DMS114 treated with DMSO at 0.1 percent for 48 hours (cell line): ENCODE measurements around the gene PRMT5.

ENCODE experiments used
- DNase-seq: peaks from one replicate; lab custom pipeline; 2025; ENCODE audit not compliant: unreplicated experiment; lab: John Stamatoyannopoulos, UW

The PRMT5 gene

DNA sequence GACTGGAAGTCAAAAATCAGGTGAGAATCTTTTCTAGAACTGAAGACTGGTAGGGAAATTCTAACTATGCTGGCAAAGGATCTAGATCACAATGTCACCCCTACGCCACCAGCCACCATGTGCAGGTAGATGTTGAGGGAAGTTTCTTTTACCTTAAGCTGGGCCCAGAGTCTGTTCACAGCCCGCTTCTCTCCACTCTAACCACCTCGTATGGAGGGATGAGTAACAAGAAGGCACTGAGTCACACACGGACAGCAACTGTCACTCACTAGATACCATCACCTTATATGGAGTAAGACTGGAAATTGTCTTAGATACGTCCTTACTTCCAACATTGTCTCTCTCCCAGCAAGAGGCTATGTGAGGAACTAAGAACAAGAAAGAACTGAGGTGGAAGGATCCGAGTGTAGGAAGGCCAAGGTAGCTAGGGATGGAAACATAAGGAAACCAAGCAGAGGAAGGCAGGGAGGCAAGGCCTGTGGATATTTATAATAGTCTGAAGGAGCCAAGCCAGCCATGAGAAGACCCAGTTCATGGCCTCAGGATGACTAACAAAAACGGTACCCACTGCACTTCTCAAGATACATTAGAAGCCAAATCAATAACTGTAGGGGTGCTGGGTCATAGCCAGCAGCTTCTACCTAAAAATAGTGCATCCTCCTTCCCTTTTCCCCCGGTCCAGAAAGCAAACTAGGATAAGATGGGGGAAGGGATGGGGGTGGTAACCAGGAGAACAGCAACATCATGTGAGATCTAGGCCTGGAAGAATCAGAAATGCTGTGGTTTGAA, 30.7 kb downstream of the PRMT5 start:
- no peak for DNase-seq

DNA sequence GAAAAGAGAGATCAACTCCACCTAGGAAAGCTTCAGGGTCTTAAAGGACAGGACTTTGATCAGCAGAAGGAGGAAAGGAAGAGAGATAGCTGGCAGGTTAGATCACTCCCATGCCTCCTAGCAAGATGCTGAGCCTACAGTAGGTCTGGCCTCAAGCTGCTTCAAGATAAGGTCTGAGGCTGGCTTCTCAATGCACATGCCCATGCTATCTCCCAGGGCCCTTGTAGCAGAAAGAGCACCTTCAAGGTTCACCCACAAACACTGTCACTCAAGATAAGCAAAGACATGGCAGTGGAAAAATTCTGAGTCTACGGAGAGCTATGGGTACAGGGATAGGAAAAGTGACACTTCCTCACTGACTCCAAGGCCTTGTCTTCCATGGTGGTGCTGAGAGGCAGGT, 31.8 kb downstream of the PRMT5 start:
- DNase-seq: no peak

DNA sequence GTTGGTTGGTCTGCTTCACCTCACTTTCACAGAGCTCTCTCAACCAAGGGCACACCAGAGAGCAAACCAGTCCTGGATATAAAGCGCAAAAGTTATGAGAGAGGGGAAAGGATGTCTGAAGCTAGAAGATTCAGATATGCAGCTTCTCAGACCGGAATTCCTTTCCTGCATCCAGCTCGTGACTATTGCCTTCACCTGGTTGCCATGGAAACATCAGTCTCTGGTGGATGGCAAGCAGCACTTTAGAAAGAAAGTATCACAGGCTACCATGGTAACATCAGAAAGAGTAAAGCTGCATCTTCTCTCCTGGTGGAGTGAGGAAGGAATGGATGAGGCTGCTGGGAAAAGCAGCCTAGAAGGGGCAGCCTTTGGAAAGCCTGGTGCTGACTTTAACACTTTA, 32.4 kb downstream of the PRMT5 start:
- DNase-seq: no peak

DNA sequence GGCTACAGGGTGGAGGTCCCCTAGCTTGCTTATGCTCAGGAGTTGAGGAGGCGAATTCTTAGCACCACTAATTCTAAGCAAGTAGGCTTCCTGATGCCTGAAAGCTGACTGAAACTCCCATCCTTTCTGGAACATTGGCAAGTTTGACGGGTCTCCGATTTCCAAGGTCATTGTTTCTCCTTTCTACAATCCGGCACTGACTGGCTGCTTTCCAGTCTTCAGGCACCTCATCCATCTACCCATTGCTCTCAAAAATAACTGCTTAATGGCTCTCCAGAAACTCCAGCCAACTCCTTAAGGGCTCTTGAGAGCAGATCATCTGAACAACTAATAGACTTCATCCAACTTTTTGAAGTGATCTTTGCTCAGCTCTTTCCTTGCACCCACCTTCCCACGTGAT, 32.8 kb downstream of the PRMT5 start:
- no peak for DNase-seq

DNA sequence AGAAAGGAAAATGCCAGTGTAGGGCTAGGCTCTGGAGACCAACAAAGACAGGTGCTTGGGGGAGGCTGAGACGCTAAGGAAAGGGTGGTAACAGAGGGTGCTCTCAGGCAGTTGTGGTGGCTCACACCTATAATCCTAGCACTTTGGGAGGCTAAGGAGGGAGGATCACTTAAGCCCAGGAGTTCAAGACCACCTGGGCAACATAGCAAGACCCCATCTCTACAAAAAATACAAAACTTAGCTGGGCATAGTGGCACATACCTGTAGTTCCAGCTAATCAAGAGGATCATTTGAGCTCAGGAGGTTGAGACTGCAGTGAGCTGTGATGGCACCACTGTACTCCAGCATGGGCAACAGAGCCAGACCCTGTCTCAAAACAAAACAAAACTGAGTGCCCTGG, 33.8 kb downstream of the PRMT5 start:
- DNase-seq: no peak

DNA sequence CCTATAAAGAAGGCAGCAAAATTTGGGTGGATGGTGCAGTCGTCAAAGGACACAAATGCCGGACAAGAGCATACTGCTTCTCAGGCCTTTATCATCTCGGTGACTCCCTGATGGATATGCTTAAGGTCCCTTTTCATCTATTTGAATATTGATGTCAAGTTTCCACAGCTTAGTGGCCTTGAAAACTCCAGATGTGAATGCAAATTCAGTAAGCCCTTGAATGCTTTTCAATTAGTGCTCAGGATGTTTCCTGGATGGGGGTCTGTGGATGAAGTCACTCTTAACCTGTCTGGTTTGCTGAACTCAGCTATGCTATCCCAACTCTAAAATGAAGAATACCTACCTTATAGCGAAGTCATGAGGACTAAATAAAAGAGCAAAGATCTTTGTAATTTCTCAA, 35.5 kb downstream of the PRMT5 start:
- no peak for DNase-seq

DNA sequence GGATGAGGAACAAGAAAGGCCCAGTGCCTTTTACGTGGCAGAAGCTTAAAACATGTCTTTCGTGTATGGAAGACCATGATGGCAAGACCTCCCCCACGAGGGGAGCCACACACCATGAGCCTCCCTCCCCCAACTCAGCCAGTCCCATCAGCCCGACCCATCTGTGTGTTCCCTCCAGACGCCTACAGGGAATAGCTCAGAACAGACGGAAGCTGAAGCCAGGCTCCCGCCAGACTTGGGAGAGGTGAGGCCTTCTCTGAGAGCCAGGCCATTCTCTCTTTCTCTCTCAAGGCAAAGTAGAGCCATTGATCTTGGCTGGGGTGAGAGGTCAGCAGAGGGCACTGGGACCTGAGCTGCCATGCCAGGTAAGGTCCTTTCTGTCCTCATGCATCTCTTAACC, 36.7 kb downstream of the PRMT5 start:
- no peak for DNase-seq

DNA sequence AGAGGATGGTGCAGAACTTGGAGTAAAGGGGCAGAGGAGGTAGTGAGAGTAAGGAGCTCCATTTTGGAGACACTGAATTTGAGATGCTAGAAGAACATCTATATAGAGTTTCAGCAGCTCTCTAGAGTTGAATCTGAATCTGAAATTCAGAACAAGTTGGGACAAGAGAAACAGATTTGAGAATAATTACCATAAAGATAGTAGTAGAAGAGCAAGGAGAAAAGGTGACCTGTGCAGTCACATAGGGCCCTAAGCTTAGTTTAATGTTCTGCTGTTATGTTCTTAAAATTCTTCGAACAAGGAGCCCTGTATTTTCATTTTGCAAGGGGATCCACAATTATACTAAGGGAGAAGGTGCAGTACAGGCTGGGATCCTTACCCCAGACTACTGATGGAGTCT, 38.8 kb downstream of the PRMT5 start:
- DNase-seq: no peak

DNA sequence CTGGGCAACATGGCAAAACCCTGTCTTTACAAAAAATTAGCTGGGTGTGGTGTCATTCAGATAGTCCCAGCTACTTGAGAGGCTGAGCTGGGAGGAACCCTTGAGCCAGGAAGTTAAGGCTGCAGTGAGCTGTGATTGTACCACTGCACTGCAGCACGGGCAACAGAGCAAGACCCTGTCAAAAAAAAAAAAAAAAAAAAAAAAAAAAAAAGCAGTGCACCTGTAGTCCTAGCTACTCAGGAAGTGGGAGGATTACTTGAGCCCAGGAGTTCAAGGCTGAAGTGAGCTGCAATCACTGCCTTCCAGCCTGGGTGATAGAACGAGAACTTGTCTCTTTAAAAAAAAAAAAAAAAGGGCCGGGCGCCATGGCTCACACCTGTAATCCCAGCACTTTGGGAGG, 40.5 kb downstream of the PRMT5 start:
- no peak for DNase-seq

DNA sequence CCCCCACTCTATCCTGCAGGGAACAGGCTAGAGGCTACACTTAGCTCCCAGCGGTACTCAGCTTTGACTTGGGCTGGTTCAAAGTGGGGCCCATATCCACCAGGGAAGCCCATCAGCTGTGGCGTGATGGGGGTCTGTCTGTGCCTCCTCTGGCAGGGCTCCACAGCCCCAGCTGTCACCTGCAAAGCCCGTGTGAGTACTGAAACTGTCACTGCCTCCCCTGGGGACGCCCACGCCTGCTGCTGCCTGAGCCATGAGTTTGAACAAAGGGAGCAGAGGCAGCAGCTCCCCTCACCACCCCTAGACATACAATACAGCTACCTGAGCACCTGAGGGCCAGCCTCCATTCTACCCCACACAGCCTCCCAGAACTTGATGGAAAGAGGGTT, 41.2 kb downstream of the PRMT5 start:
- DNase-seq: no peak

DNA sequence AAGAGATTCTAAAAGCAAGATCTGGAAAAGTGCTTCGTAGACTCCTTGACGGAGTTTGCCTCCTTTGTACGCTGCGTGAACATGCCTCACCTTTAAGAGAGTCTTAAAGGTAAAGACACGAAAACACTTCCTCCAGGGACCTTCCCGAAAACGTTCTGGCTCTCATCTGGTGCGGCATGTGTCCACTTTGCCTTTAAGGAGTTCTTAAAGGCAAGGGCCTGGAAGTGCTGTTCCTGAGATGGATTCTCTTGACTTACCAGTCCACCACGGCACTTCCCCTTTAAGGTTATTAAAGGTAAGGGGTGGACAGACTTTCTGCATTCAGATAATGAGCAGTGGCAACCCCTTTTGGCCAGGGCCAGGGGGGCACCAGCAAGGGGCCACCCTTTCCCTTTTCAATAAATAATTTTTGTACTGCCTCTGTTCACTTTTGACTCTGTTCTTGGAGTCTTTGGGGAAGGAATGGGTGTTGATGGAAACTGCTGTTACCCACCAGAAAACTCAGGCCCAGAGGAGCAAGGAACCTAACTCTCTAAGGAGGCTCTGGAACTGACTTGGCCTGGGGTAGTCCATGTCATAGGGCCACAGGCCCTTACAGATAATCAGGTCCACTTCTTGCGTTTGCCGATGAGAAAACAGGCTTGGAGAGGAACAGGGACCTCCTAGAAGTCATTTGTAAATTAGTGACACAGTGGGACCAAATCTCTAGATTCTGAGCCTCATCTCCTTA, 41.8 kb downstream of the PRMT5 start:
- DNase-seq: no peak

DNA sequence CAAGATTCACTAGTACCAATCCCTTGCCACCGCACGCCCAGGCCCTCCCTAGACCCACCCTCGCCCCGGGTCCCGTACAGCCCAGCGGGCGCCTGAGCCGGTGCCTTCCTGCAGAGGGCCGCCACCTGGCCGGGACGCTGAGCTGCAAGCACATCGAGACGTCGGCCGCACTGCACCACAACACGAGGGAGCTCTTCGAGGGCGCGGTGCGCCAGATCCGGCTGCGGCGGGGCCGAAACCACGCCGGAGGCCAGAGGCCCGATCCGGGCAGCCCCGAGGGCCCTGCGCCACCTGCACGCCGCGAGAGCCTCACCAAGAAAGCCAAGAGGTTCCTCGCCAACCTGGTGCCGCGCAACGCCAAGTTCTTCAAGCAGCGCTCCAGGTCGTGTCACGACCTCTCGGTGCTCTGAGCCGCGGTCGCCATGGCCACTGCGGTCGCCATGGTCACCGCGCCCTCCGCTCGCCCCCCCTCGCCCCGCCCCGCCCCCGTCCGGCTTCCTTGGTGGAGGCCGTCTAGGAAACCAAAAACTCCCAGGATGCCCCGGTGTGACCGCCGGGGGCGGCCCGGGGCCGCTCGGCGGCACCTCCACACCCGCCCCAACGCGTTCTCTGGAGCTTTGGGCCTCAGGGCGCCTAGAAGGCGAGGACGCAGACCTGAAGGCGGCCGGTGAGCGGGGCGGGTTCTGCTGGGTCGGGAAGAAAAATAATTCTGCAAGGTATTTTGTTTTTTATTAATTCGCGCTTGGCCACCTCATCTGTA, 42.5 kb downstream of the PRMT5 start:
- no peak for DNase-seq

DNA sequence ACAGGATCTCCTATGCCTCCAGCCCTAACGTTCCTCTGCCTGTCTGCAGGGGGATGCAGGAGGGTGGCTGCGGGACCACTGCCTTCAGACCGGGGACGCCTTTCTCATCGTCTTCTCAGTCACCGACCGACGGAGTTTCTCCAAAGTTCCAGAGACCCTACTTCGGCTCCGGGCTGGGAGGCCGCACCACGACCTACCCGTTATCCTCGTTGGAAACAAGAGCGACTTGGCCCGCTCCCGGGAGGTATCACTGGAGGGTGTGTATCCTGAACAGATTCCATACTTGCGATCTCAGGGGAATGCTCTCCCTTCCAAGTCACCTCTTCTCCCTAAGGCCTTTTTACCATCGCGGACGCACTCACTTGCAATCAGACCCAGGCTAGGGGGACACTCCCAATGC, 43.2 kb downstream of the PRMT5 start:
- DNase-seq: no peak

DNA sequence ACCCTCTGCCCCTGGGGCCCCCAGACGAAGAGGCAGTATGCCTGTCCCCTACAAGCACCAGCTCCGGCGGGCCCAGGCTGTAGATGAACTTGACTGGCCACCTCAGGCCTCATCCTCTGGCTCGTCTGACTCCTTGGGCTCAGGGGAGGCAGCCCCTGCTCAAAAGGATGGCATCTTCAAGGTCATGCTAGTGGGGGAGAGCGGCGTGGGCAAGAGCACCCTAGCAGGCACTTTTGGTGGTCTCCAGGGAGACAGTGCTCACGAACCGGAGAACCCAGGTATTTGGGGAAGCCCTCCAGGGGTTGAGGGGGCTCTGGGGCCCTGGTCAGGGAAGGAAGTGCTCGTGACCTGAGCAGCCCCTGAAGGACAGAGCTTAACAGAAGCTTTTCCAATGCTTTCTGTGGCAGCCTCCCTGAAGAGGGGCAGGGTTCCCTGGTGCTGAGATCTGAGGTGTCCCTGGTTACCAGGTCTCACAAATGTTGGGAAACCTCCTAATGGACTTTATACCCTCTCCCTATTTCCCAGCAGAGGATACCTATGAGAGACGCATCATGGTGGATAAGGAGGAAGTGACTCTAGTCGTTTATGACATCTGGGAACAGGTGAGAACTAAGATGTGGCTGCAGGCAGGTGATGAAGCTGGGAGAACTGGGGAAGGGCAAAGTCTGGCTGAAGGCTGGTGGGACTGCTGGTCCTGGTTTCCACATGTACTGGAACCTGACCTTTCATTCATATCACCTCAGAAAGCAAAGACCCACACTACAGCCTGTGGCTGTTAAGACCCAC, 44.2 kb downstream of the PRMT5 start:
- DNase-seq: no peak

DNA sequence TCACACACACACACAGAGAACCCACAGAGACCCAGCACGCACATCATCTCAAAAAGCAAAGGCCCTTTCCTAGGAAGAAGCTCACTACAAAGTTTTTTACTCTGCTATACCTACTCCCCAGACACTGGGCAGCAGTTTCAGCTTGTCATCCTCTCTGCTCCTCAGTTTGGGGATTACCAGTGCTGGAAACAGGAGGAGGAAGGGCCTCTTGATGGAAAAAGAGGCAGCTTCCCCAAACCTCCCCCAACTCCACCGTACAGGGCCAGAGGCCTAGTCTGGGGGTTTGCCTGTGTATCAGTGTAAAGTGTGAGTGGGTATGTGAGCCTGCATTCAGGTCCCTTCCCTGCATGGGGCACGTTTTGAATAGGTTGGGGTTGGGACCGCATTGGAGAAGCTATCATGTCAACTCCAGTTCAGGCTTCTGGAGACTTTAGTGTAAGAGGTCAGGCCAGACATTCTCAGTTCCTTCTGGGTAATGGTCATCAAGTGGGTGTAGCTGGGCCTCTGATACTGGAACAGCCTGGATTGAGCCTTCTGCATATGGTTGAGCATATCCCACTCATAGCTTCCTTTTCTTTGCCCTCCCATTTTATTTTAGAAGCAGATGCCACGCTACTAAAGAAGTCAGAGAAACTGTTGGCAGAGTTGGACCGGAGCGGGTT, 45.0 kb downstream of the PRMT5 start:
- DNase-seq: no peak

DNA sequence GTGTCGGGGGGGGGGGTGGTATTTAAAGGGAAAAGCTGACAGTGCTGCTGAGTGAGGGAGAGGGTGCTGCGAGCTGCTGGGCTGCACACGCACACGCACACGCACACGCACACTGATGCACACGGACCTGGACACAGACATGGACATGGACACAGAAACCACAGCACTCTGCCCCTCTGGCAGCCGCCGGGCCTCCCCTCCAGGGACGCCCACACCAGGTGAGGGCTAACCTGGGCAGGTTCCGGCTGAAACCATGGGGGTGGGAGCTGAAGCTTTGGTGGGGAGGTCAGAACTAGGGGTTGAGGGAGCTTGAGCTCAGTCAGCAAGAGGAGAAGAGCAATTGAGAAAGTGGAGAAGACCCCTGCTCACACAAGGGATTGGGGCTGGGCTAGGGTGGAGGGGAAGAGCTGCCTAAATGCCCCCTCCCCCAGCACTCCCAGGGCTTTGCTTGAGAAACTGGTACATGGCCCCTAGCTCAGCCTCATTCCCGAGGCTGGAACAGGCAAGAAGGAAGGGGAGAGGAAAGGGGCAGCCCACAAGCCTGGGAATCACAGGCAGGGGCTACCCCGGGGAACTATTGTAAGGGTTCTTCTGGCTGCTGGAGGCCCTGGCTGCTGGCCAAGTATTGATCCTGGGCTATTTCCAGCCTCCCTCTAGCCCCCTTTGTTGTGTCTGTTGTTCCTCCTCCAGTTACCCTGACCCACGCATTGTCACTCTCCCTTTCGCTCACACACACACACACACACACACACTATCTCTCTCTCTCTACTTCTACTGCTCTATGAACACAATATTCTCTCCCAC, 45.8 kb downstream of the PRMT5 start, which contains the start of gene REM2:
TSS of gene REM2 (plus strand) at position 50 of the 804 bp plus-strand sequence. CDS start at position 116, 66 bp downstream.
- no peak for DNase-seq

DNA sequence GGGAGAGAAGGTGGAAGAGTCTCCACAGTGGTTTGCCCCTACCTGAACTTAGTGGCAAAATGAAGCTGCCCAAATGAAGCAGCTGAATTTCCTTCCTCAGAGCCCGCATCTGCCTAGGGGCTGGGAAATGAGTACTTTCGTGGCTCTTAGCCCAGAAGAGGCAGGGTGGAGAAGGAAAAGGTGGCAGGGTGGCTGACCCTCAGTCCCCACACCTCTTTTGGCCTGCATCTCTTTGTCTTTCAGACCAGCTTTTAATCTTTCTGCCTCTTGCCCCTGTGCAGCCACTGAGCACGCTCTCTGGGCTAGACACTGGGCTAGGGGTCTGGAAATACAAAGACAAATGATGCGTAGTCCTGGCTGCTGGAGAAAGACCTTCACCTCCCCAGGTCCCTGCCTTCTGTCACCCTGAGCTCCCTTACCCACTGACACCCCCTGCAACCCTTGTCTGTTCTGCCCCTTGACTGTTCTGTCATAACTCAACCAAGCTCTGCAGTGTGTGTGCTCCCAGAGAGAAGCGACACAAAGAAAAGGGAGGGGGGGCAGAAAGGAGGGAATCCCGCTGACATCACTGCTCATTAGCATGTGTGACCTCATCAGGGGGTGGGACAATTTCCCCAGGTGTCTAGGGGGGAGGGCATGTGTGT, 46.5 kb downstream of the PRMT5 start:
- no peak for DNase-seq

DNA sequence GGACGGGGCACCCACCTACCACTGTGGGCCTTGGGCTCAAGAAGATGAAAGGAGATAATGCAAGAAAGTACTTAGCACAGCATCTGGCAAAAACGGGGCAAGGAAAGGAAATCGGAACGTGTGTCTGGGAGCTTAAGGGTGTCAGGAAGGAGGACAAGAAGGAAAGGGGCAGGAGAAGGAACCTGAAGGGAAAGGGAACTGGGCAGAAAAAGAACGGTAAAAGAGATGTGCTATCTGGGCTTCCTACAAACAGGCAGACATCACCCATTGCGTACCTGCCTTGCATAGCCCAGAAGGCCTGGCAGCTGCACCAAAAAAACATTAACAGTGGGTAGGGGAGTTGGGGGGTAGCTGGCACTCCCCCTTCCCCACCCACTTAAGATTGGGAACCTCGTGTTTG, 47.1 kb downstream of the PRMT5 start:
- no peak for DNase-seq
